Calu3 (cell line): Measurements from ENCODE around the gene SF3B6. TPM values are rescaled to one million over a fixed set of nuclear protein-coding genes. Genes with fewer than 3 reads are reported as not detected.
A peak's percentile ranks its signal among the peaks of the same experiment; 100 is the strongest.

Source experiments
- BruUV-seq: library from RNA; stranded (reverse); fragments of 400-500 nt; replicated peaks from 2 replicates; lab custom pipeline; 2021; lab: Mats Ljungman, UMichigan
- CTCF ChIA-PET: fragments of 300-600 bp; sonication (Branson Sonifier 250); formaldehyde crosslinking; loops from one replicate; lab custom pipeline; 2022; ENCODE audit warnings: antibody characterized with exemption; lab: Charles Lee
- DNase-seq: peaks from one replicate; pipeline ENCODE4 v3.0.0; 2022
- H3K27ac Mint-ChIP-seq: one replicate; pipeline ENCODE4 v1.8.0; 2022; ENCODE audit warnings: mixed read lengths; ENCODE audit not compliant: unreplicated experiment
- H3K27me3 Mint-ChIP-seq: one replicate; pipeline ENCODE4 v1.8.0; 2022; ENCODE audit warnings: mixed read lengths; ENCODE audit not compliant: unreplicated experiment
- H3K36me3 Mint-ChIP-seq: one replicate; pipeline ENCODE4 v1.8.0; 2022; ENCODE audit warnings: mild to moderate bottlenecking, moderate library complexity, mixed read lengths; ENCODE audit not compliant: insufficient read depth, unreplicated experiment
- H3K4me1 Mint-ChIP-seq: one replicate; pipeline ENCODE4 v1.8.0; 2022; ENCODE audit warnings: mild to moderate bottlenecking, low read depth, mixed read lengths; ENCODE audit not compliant: unreplicated experiment
- H3K4me3 Mint-ChIP-seq: one replicate; pipeline ENCODE4 v1.8.0; 2022; ENCODE audit warnings: mild to moderate bottlenecking, low read depth, moderate library complexity, mixed read lengths; ENCODE audit not compliant: unreplicated experiment
- H3K9me3 Mint-ChIP-seq: one replicate; pipeline ENCODE4 v1.8.0; 2022; ENCODE audit warnings: low read depth, mixed read lengths; ENCODE audit not compliant: unreplicated experiment
- CTCF ChIP-seq: fragments of 200-600 bp; IDR thresholded peaks from one replicate; pipeline ENCODE4 v1.8.0; 2022; ENCODE audit warnings: antibody characterized with exemption; ENCODE audit not compliant: unreplicated experiment
- intact Hi-C: fragments of 100-400 bp; cut with micrococcal nuclease; formaldehyde crosslinking; loops from one replicate; pipeline ENCODE4 v1.10.0; 2022; ENCODE audit not compliant: unreplicated experiment
- total RNA-seq: library from RNA; stranded (reverse); gene quantifications from 2 replicates; pipeline ENCODE4 v1.2.3, GENCODE V29; 2022

Gene SF3B6
- total RNA-seq, 1 experiment from 2014 or later, result 112 TPM

GRCh38 chr2:24087032-24087431 lies 10.9 kb upstream of the SF3B6 start:
- Mint-ChIP-seq H3K9me3 (no peaks in the 10 kb centered on the region), H3K36me3 (peaks cover 33% of the 10 kb centered on the region), H3K27me3 (no peaks in the 10 kb centered on the region), H3K27ac (no peak overlapping the region), H3K4me3 (no peak overlapping the region), H3K4me1 (peaks cover 10% of the 10 kb centered on the region)
- BruUV-seq, result no TSS peak
- intact Hi-C loops, result no loop called here
- DNase-seq, result no peak
- CTCF ChIA-PET, result interaction anchor here (0.7 kb wide), 1 partner anchor 70 kb away, joined by 5 read pairs; no protein-coding TSS in a partner anchor
- TF ChIP-seq CTCF, result no peak

GRCh38 chr2:24086241-24086640 lies 10.1 kb upstream of the SF3B6 start:
- no peak for DNase-seq
- H3K4me3 Mint-ChIP-seq, result no peak overlapping the region
- H3K4me1 Mint-ChIP-seq, result peaks cover 10% of the 10 kb centered on the region
- no peak overlapping the region for H3K27ac Mint-ChIP-seq
- intact Hi-C loops, result no loop called here
- peaks cover 34% of the 10 kb centered on the region for H3K36me3 Mint-ChIP-seq
- no peak for TF ChIP-seq CTCF
- no peaks in the 10 kb centered on the region for H3K9me3 Mint-ChIP-seq
- BruUV-seq, result no TSS peak
- no peaks in the 10 kb centered on the region for H3K27me3 Mint-ChIP-seq
- CTCF ChIA-PET, result interaction anchor here (0.7 kb wide), 2 partner anchors 21 to 1330 kb away, joined by 3 to 4 read pairs; no protein-coding TSS in a partner anchor

GRCh38 chr2:24085200-24085489 lies 9.0 kb upstream of the SF3B6 start:
- Mint-ChIP-seq H3K27ac (peak overlapping the region; percentile 80), H3K4me3 (peak overlapping the region; percentile 86), H3K9me3 (no peaks in the 10 kb centered on the region), H3K36me3 (peaks cover 35% of the 10 kb centered on the region), H3K27me3 (no peaks in the 10 kb centered on the region), H3K4me1 (peaks cover 10% of the 10 kb centered on the region)
- DNase-seq, result no peak
- no TSS peak for BruUV-seq
- intact Hi-C loops, result no loop called here
- CTCF ChIA-PET, result interaction anchor here (1.7 to 2.0 kb wide), 5 partner anchors 9 to 260 kb away, joined by 5 to 15 read pairs (median 13); partner anchors contain the start of genes ATAD2B, FAM228B, PFN4 and SF3B6
- TF ChIP-seq CTCF, result no peak

- peaks cover 10% of the 10 kb centered on the region for H3K4me1 Mint-ChIP-seq
- peak; percentile 98 for TF ChIP-seq CTCF
- intact Hi-C loops, result loop anchor here (1.0 kb wide), 2 partner anchors 96 to 260 kb away; no protein-coding TSS in a partner anchor
- H3K27ac Mint-ChIP-seq, result peak within 1 kb of the TSS; percentile 80
- BruUV-seq, result no TSS peak
- CTCF ChIA-PET, result interaction anchor here (0.5 to 2.0 kb wide), 12 partner anchors 8 to 718 kb away, joined by 3 to 15 read pairs (median 4); partner anchors contain the start of genes ATAD2B, FAM228B, PFN4 and SF3B6
- peaks cover 40% of the 10 kb centered on the region for H3K36me3 Mint-ChIP-seq
- H3K9me3 Mint-ChIP-seq, result no peaks in the 10 kb centered on the region
- DNase-seq, result peak; percentile 97
- peak within 1 kb of the TSS; percentile 86 for H3K4me3 Mint-ChIP-seq
- H3K27me3 Mint-ChIP-seq, result no peaks in the 10 kb centered on the region
Measured at GRCh38 chr2:24084386-24085199, 8.5 kb upstream of the SF3B6 start, which contains the start of gene TP53I3. TSS of gene TP53I3 (minus strand) at chr2:24084834. CDS start at chr2:24084326, 508 bp downstream.
